GM12864 (cell line): ENCODE data around the gene STUB1.

Experiments used
- DNase-seq: peaks from one replicate; pipeline ENCODE4 v3.0.0-alpha.2; 2011; ENCODE audit warnings: low read depth
- H3K4me3 ChIP-seq: 2 replicates; pipeline ENCODE4 v1.5.1; 2011; ENCODE audit warnings: mild to moderate bottlenecking, low read depth, low read length, control low read depth
- CTCF ChIP-seq: IDR thresholded peaks from 2 replicates; pipeline ENCODE4 v1.5.1; 2011; ENCODE audit warnings: low read depth, mild to moderate bottlenecking, moderate library complexity, low read length, control low read depth, inconsistent platforms; ENCODE audit errors: missing control alignments

The STUB1 gene

DNA sequence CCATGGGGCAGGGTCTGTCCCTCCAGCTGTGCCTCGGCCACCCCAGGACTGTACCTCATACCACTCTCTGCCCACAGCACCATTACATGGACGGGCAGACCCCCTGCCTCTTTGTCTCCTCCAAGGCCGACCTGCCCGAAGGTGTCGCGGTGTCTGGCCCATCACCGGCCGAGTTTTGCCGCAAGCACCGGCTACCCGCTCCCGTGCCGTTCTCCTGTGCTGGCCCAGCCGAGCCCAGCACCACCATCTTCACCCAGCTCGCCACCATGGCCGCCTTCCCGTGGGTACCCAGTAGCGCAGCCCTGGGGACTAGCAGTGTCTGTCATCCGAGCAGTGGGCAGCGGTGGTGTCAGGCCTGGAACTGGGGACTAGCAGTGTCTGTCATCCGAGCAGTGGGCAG is 7.4 kb upstream of the STUB1 start:
- H3K4me3 ChIP-seq = no peak overlapping the region
- no peak for TF ChIP-seq CTCF
- DNase-seq = no peak

- DNase-seq = no peak
- TF ChIP-seq CTCF = no peak
- H3K4me3 ChIP-seq = no peak overlapping the region
Measured at GRCh38 chr16:673399-673991, 6.7 kb upstream of the STUB1 start.

GRCh38 chr16:674214-674881 is 5.9 kb upstream of the STUB1 start:
- TF ChIP-seq CTCF = no peak
- DNase-seq = no peak
- no peak overlapping the region for H3K4me3 ChIP-seq

- DNase-seq = no peak
- no peak for TF ChIP-seq CTCF
- no peak within 1 kb of the TSS for H3K4me3 ChIP-seq
Measured at GRCh38 chr16:674968-675883, 5.0 kb upstream of the STUB1 start, which contains the start of gene RHBDL1. Gene RHBDL1 (plus strand): TSS chr16:675671. CDS start chr16:675791, 120 bp downstream.

- H3K4me3 ChIP-seq = no peak overlapping the region
- no peak for TF ChIP-seq CTCF
- DNase-seq = no peak
Measured at GRCh38 chr16:675884-676564, 4.2 kb upstream of the STUB1 start.

- no peak overlapping the region for H3K4me3 ChIP-seq
- TF ChIP-seq CTCF = no peak
- no peak for DNase-seq
Measured at GRCh38 chr16:676565-676902, 3.7 kb upstream of the STUB1 start.
